Urinary bladder (tissue), 4 donors: ENCODE data around the gene SLC49A3. TPM values are rescaled to one million over a fixed set of nuclear protein-coding genes. Genes with fewer than 3 reads are reported as not detected.

ENCODE experiments used
- DNase-seq: peaks from one replicate; pipeline ENCODE4 v3.0.0-alpha.2; 2015; ENCODE audit errors: extremely low spot score
- H3K27ac ChIP-seq: one replicate; pipeline ENCODE4 v1.5.1; 2013; ENCODE audit warnings: low read depth, mild to moderate bottlenecking, moderate library complexity
- H3K36me3 ChIP-seq: one replicate; pipeline ENCODE4 v1.6.1; 2013; ENCODE audit warnings: mild to moderate bottlenecking, moderate library complexity; ENCODE audit not compliant: insufficient read depth
- H3K4me1 ChIP-seq: one replicate; pipeline ENCODE4 v1.6.1; 2013; ENCODE audit warnings: mild to moderate bottlenecking, moderate library complexity; ENCODE audit not compliant: insufficient read depth
- H3K4me3 ChIP-seq: one replicate; pipeline ENCODE4 v1.5.1; 2013; ENCODE audit warnings: low read depth, low read length
- WGBS: extraction: QIAGEN DNeasy Blood & Tissue Kit; methylation state at CpG from one replicate; pipeline ENCODE4 v1.1.7; 2013; 5-methylcytosine and 5-hydroxymethylcytosine counted together
- polyA plus RNA-seq: library from polyadenylated mRNA; stranded (reverse); fragments of 200-250 nt; gene quantifications from one replicate; pipeline ENCODE4 v1.2.3, GENCODE V29; 2013
- total RNA-seq: library from RNA; depleted of rRNA; stranded (reverse); fragments of >200 nt; gene quantifications from one replicate; pipeline ENCODE4 v1.2.3, GENCODE V29; 2014
- donor health status: healthy with polysubstance abuse.
- donor health status: healthy.

The SLC49A3 gene
- total and polyA plus RNA-seq, 2 donors = 2.1 to 7.9 TPM

GRCh38 chr4:666436-666810 lies 22.5 kb downstream of the SLC49A3 start:
- Histone ChIP-seq H3K4me1 (no peaks in the 10 kb centered on the region), H3K36me3 (no peaks in the 10 kb centered on the region), H3K27ac (no peak overlapping the region), H3K4me3 (no peak overlapping the region)
- no peak for DNase-seq
- WGBS = 82% methylated on average over 22 of the region's 22 CpGs

DNA sequence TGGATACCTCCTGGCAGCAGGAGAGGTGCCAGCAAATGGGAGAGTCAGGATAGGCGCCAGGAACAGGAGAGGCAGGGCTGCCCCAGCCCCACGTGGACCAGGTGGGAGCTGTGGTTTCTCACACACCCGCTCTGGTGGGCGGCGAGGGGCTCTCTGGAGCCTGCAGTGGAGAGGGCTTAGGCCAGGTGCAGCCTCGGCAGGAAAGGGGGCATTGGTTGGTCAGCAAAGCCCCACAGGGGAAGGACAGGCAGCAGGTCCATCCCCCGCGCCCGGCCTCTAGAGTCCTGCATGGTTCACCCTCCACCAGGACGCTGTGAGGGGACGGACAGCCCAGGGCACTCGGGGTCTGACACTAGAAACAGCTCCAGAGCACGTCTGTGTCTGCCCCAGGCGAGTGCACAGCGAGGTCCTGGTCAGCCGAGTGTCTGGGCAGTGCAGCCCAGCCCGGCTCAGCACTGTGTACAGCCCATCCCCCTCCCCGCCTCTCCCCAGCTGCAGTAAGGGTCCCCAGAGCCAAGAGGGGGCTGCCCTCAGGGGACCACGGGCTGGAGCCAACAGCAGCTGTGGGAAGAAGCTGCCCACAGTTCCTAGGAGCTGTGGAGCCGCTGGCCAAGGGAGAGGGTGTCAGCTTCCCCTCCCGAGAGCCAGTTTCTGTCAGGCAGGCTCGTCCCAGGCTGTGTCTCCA lies 23.1 kb downstream of the SLC49A3 start:
- H3K4me1 ChIP-seq = no peaks in the 10 kb centered on the region
- H3K27ac ChIP-seq = no peak overlapping the region
- 63% methylated on average over 22 of the region's 22 CpGs for WGBS
- no peak overlapping the region for H3K4me3 ChIP-seq
- no peak for DNase-seq
- no peaks in the 10 kb centered on the region for H3K36me3 ChIP-seq

- Histone ChIP-seq H3K36me3 (no peaks in the 10 kb centered on the region), H3K4me3 (no peak overlapping the region), H3K27ac (no peak overlapping the region), H3K4me1 (no peaks in the 10 kb centered on the region)
- WGBS = 88% methylated on average over 12 of the region's 12 CpGs
- no peak for DNase-seq
Observed at GRCh38 chr4:665381-665750, 23.6 kb downstream of the SLC49A3 start.

DNA sequence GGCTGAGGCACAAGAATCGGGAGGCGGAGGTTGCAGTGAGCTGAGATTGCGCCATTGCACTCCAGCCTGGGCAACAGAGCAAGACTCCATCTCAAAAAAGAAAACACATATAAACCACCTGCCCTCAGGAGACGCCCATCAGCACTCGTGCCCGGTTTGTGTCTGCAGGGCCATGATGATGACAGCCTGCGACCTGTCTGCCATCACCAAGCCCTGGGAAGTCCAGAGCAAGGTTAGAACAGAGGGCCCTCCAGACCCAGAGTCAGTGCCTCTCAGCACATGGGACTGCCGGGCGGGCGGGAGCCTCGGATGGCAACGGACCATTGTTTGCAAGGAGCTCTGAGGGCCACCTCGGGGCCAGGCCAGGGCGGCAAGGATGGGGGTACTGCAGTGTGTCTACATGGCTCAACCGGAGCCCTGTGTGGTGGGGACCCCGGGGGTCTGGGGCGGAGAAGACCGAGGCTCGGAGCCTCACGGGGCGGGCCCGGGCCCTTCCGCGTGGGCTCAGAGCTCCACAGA lies 24.2 kb downstream of the SLC49A3 start:
- no peaks in the 10 kb centered on the region for H3K36me3 ChIP-seq
- WGBS = 96% methylated on average over 24 of the region's 24 CpGs
- no peaks in the 10 kb centered on the region for H3K4me1 ChIP-seq
- H3K4me3 ChIP-seq = no peak overlapping the region
- DNase-seq = no peak
- H3K27ac ChIP-seq = no peak overlapping the region

GRCh38 chr4:663438-664428 lies 25.2 kb downstream of the SLC49A3 start:
- Histone ChIP-seq H3K36me3 (no peaks in the 10 kb centered on the region), H3K4me3 (peak overlapping the region; percentile 60), H3K27ac (no peak overlapping the region), H3K4me1 (no peaks in the 10 kb centered on the region)
- DNase-seq = no peak
- WGBS = 2% methylated on average over 80 of the region's 80 CpGs

DNA sequence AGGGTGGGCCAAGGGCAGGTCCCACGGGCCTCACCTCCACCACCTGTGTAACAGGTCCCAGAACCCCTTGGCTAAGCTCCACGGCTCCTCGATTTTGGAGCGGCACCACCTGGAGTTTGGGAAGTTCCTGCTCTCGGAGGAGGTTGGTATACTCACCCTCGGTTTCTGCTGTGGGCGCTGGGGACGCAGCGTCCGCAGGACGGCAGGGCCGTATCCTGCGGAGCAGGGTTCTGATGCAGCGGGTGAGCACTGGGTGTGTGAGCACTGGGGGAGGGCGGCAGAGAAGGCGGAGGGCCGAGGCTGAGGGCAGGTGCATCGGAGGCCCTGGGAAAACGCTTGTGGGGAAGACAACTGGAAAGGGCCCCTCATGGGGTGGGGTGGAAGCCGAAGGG lies 25.9 kb downstream of the SLC49A3 start:
- Histone ChIP-seq H3K4me1 (no peaks in the 10 kb centered on the region), H3K4me3 (peak overlapping the region; percentile 60), H3K36me3 (no peaks in the 10 kb centered on the region), H3K27ac (no peak overlapping the region)
- 45% methylated on average over 20 of the region's 20 CpGs for WGBS
- no peak for DNase-seq

DNA sequence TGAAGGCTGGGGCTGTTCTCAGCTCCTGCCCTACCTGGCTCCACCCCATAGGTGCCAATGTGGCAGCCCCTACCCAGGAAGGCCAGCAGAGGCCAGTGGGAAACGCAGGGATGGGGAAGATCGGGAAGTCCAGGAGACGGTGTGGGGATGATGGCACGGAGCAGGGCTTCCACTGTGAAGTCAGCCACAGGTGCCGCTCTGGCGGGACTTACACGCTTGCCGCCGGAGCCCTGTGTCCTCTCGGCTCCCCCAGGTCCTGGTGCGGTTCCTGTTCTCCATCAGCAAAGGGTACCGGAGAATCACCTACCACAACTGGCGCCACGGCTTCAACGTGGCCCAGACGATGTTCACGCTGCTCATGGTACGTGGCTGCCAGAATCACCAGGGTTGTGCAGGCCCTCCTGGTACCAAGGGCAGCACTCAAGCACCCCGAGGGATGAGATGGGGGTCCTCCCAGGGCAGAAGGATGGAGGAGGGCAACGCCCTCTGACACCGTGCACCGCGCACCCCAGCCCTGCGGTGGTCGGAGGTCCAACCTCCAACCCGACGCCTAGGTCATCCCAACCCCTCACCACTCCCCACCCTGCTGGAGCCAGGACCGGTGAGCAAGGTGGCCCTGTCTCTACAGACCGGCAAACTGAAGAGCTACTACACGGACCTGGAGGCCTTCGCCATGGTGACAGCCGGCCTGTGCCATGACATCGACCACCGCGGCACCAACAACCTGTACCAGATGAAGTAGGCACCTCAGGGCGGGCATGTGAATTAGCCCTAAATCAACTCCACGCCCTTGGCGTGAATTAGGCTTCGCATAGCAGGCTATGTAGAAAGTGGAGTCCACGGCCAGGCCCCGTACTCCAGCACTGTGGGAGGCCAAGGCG lies 26.8 kb downstream of the SLC49A3 start:
- no peak overlapping the region for H3K4me3 ChIP-seq
- H3K27ac ChIP-seq = no peak overlapping the region
- WGBS = 98% methylated on average over 42 of the region's 42 CpGs
- no peak for DNase-seq
- H3K36me3 ChIP-seq = no peaks in the 10 kb centered on the region
- no peaks in the 10 kb centered on the region for H3K4me1 ChIP-seq

- no peak overlapping the region for H3K27ac ChIP-seq
Observed at GRCh38 chr4:661231-661630, 27.7 kb downstream of the SLC49A3 start.

GRCh38 chr4:660401-660800 lies 28.6 kb downstream of the SLC49A3 start:
- DNase-seq = no peak
- WGBS = 92% methylated on average over 10 of the region's 10 CpGs
- Histone ChIP-seq H3K36me3 (no peaks in the 10 kb centered on the region), H3K27ac (no peak overlapping the region), H3K4me1 (no peaks in the 10 kb centered on the region), H3K4me3 (no peak overlapping the region)

More at GRCh38 chr4:661231-661630, 27.7 kb downstream of the SLC49A3 start:
- Histone ChIP-seq H3K4me1 (no peaks in the 10 kb centered on the region), H3K36me3 (no peaks in the 10 kb centered on the region), H3K4me3 (no peak overlapping the region)
- WGBS = 94% methylated on average over 3 of the region's 3 CpGs
- no peak for DNase-seq

- H3K4me3 ChIP-seq = no peak overlapping the region
- no peaks in the 10 kb centered on the region for H3K36me3 ChIP-seq
- H3K27ac ChIP-seq = no peak overlapping the region
- no peaks in the 10 kb centered on the region for H3K4me1 ChIP-seq
- 93% methylated on average over 8 of the region's 8 CpGs for WGBS
- no peak for DNase-seq
Observed at GRCh38 chr4:659851-660250, 29.1 kb downstream of the SLC49A3 start.

GRCh38 chr4:658681-659667 lies 30.0 kb downstream of the SLC49A3 start:
- WGBS = 90% methylated on average over 32 of the region's 32 CpGs
- Histone ChIP-seq H3K4me3 (no peak overlapping the region), H3K4me1 (no peaks in the 10 kb centered on the region), H3K36me3 (no peaks in the 10 kb centered on the region), H3K27ac (no peak overlapping the region)
- DNase-seq = no peak

- WGBS = 84% methylated on average over 27 of the region's 27 CpGs
- no peak for DNase-seq
- no peaks in the 10 kb centered on the region for H3K4me1 ChIP-seq
- H3K36me3 ChIP-seq = no peaks in the 10 kb centered on the region
- H3K4me3 ChIP-seq = no peak overlapping the region
- no peak overlapping the region for H3K27ac ChIP-seq
Observed at GRCh38 chr4:657834-658667, 30.9 kb downstream of the SLC49A3 start.
